Liver (tissue), 9 donors: ENCODE measurements around the gene LBX1. TPM values are rescaled to one million over a fixed set of nuclear protein-coding genes. Genes with fewer than 3 reads are reported as not detected.

Experiments
- DNase-seq: peaks from one replicate; pipeline ENCODE4 v3.0.0-alpha.2; 2017; ENCODE audit warnings: low spot score
- H3K27ac ChIP-seq, 2 donors: one replicate each; pipeline ENCODE4 v1.7.0; 2013; ENCODE audit warnings: inconsistent platforms in 2 of 2, low read length in 2 of 2, control low read depth in 1 of 2, low read depth in 1 of 2, mild to moderate bottlenecking in 1 of 2
- H3K27me3 ChIP-seq, 4 donors: one replicate each; pipeline versions ENCODE4 v1.6.1 to v1.7.0; 2013; ENCODE audit warnings: low read length in 3 of 4, inconsistent platforms in 1 of 4, mild to moderate bottlenecking in 1 of 4, moderate library complexity in 1 of 4; ENCODE audit not compliant: control insufficient read depth in 4 of 4, insufficient read depth in 4 of 4
- H3K36me3 ChIP-seq, 4 donors: one replicate each; pipeline versions ENCODE4 v1.6.1 to v1.7.0; 2013; ENCODE audit warnings: low read length in 3 of 4, mild to moderate bottlenecking in 3 of 4, low read depth in 1 of 4, moderate library complexity in 1 of 4; ENCODE audit not compliant: control insufficient read depth in 4 of 4, insufficient read depth in 3 of 4
- H3K4me1 ChIP-seq, 4 donors: one replicate each; pipeline versions ENCODE4 v1.6.1 to v1.7.0; 2013; ENCODE audit warnings: low read length in 3 of 4, mild to moderate bottlenecking in 3 of 4, moderate library complexity in 1 of 4; ENCODE audit not compliant: control insufficient read depth in 4 of 4, insufficient read depth in 4 of 4
- H3K4me3 ChIP-seq, 3 donors: one replicate each; pipeline versions ENCODE4 v1.6.1 to v1.7.0; 2013; ENCODE audit warnings: low read length in 3 of 3, control low read depth in 1 of 3, low read depth in 1 of 3, mild to moderate bottlenecking in 1 of 3
- H3K9ac ChIP-seq, 2 donors: one replicate each; pipeline ENCODE4 v1.7.0; 2013; ENCODE audit warnings: low read length in 2 of 2, mild to moderate bottlenecking in 2 of 2, moderate library complexity in 2 of 2, control low read depth in 1 of 2, low read depth in 1 of 2
- H3K9me3 ChIP-seq, 4 donors: one replicate each; pipeline versions ENCODE4 v1.6.1 to v1.7.0; 2013; ENCODE audit warnings: low read length in 3 of 4; ENCODE audit not compliant: control insufficient read depth in 4 of 4
- EGR1 ChIP-seq, 2 donors: IDR thresholded peaks; 2 replicates each; pipeline ENCODE4 v1.6.1; 2016 to 2018; ENCODE audit warnings: antibody characterized with exemption in 2 of 2, low read depth in 2 of 2
- FOXA1 ChIP-seq: IDR thresholded peaks from 2 replicates; pipeline ENCODE4 v1.6.1; 2016; ENCODE audit warnings: antibody characterized with exemption
- FOXA2 ChIP-seq: IDR thresholded peaks from 2 replicates; pipeline ENCODE4 v1.6.1; 2016; ENCODE audit warnings: antibody characterized with exemption
- GABPA ChIP-seq, 2 donors: IDR thresholded peaks in 1 of 2; conservative IDR thresholded peaks in 1 of 2; 2 replicates each; pipeline ENCODE4 v1.6.1; 2016; ENCODE audit warnings: antibody characterized with exemption in 2 of 2, mild to moderate bottlenecking in 1 of 2, moderate library complexity in 1 of 2
- HNF4A ChIP-seq, 2 donors: conservative IDR thresholded peaks; 2 replicates each; pipeline ENCODE4 v1.6.1; 2016; ENCODE audit warnings: antibody characterized with exemption in 2 of 2, mild to moderate bottlenecking in 2 of 2
- HNF4G ChIP-seq: IDR thresholded peaks from 2 replicates; pipeline ENCODE4 v1.6.1; 2016; ENCODE audit warnings: antibody characterized with exemption
- JUND ChIP-seq, 2 donors: IDR thresholded peaks; 2 replicates each; pipeline ENCODE4 v1.6.1; 2016; ENCODE audit warnings: antibody characterized with exemption in 2 of 2
- NR2F2 ChIP-seq: IDR thresholded peaks from 2 replicates; pipeline ENCODE4 v1.6.1; 2016; ENCODE audit warnings: antibody characterized with exemption
- RAD21 ChIP-seq, 2 donors: IDR thresholded peaks; 2 replicates each; pipeline ENCODE4 v1.6.1; 2016; ENCODE audit warnings: antibody characterized with exemption in 2 of 2, mild to moderate bottlenecking in 2 of 2
- RXRA ChIP-seq, 2 donors: IDR thresholded peaks; 2 replicates each; pipeline ENCODE4 v1.6.1; 2017 to 2018; ENCODE audit warnings: antibody characterized with exemption in 2 of 2, mild to moderate bottlenecking in 1 of 2
- SP1 ChIP-seq: IDR thresholded peaks from 2 replicates; pipeline ENCODE4 v1.6.1; 2018; ENCODE audit warnings: antibody characterized with exemption, mild to moderate bottlenecking
- TAF1 ChIP-seq: conservative IDR thresholded peaks from 2 replicates; pipeline ENCODE4 v1.6.1; 2016; ENCODE audit warnings: antibody characterized with exemption, mild to moderate bottlenecking
- YY1 ChIP-seq: IDR thresholded peaks from 2 replicates; pipeline ENCODE4 v1.6.1; 2016; ENCODE audit warnings: antibody characterized with exemption, mild to moderate bottlenecking
- WGBS: extraction: QIAGEN DNeasy Blood & Tissue Kit; methylation state at CpG from one replicate; pipeline ENCODE4 v1.1.7; 2013; 5-methylcytosine and 5-hydroxymethylcytosine counted together
- polyA plus RNA-seq, 2 donors: library from polyadenylated mRNA; stranded (reverse) in 1 of 2; unstranded in 1 of 2; fragments of 200-250 nt in 1 of 2; fragments of >200 nt in 1 of 2; fragmentation: Nextera tagmentation in 1 of 2; extraction: Ambion mirVana in 1 of 2; gene quantifications; one replicate each; pipeline versions ENCODE4 v1.2.1 to v1.2.3, GENCODE V29; 2013 to 2015
- total RNA-seq, 2 donors: library from RNA; depleted of rRNA; stranded (reverse); fragments of >200 nt; gene quantifications; one replicate each; pipeline ENCODE4 v1.2.3, GENCODE V29; 2014
- TF ChIP-seq, protein P1 (sequence below): IDR thresholded peaks from 2 replicates; pipeline ENCODE4 v1.6.1; 2016; ENCODE audit warnings: antibody characterized with exemption
- TF ChIP-seq, protein P2 (sequence below): IDR thresholded peaks from 2 replicates; pipeline ENCODE4 v1.6.1; 2016; ENCODE audit warnings: antibody characterized with exemption
- TF ChIP-seq, protein P3 (sequence below): IDR thresholded peaks from 2 replicates; pipeline ENCODE4 v1.6.1; 2016; ENCODE audit warnings: antibody characterized with exemption, mild to moderate bottlenecking
- TF ChIP-seq, protein P4 (sequence below): IDR thresholded peaks from 2 replicates; pipeline ENCODE4 v1.6.1; 2016; ENCODE audit warnings: antibody characterized with exemption
- TF ChIP-seq, protein P5 (sequence below): fragments of 150-350 bp; IDR thresholded peaks from 2 replicates; pipeline ENCODE4 v1.5.1; 2017; ENCODE audit warnings: improper control_type of control experiment, low read depth, low read length; ENCODE audit not compliant: missing input control
- donor health status: healthy.
- donor health status: healthy.
- donor health status: healthy.
- donor health status: healthy.
- donor health status: healthy.

The LBX1 gene, protein sequence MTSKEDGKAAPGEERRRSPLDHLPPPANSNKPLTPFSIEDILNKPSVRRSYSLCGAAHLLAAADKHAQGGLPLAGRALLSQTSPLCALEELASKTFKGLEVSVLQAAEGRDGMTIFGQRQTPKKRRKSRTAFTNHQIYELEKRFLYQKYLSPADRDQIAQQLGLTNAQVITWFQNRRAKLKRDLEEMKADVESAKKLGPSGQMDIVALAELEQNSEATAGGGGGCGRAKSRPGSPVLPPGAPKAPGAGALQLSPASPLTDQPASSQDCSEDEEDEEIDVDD
- total RNA-seq (not detected), polyA plus RNA-seq (not detected)

DNA sequence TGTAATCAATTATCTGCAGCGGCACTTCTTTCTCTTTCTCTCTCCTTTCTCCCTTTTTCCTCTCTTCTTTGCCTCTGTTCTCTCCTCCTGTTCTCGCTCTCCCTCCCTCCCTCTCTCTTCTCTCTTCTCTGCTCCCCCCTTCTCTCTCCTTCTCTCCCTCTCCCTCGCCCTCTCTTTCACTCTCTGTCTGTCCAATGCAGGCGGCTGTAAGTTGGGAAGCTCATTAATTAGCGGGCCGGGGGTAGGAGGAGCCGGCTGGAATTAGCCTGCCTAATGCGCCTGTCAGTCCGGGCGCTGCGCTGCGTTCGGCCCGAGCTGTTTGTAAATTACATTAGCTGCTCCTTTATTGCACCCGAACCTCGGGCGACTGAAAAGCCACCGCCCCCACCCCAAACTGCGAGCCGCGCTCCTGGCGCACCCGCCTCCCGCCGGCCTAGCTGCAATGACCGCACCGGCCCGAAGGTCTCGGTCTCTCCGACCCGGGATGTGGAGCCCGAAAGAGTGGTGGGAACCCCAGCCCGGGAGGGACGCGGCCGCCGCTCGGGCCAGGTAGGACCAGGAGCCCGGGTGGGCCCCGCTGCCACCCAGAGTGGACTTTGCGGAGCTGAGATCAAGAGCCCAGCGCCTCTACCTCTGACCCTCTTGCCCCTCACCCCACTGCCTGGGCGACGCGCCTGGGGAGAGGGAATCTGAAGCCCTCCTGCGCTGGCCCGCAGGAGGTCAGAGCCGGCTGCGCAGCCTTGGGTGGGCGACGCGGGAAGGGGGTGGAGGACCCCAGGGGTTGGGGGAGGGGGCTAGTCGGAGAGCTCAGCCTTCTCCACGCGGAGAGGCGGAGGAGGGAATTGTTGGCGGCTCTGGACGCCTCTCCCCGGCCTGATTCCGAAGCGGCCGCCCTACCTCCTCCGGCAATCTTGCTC, at the start of gene LBX1:
LBX1 (minus strand) TSS at position 198 of the 917 bp plus-strand sequence. CDS start 648 bp downstream, outside the sequence.
- Histone ChIP-seq H3K27ac (no peak within 1 kb of the TSS), H3K27me3 (peaks cover 5 to 52% (median 28%) of the 10 kb centered on the region in 4 donors), H3K4me1 (peaks cover 17 to 44% (median 20%) of the 10 kb centered on the region in 4 donors), H3K36me3 (no peaks in the 10 kb centered on the region), H3K9ac (no peak within 1 kb of the TSS), H3K4me3 (no peak within 1 kb of the TSS), H3K9me3 (no peaks in the 10 kb centered on the region)
- no peak for TF ChIP-seq JUND (IDR thresholded peaks at IDR 0.05)
- TF ChIP-seq FOXA2, result no peak
- TF ChIP-seq NR2F2, result no peak
- TF ChIP-seq, protein P1, sequence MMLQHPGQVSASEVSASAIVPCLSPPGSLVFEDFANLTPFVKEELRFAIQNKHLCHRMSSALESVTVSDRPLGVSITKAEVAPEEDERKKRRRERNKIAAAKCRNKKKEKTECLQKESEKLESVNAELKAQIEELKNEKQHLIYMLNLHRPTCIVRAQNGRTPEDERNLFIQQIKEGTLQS, result no peak
- 5% methylated on average over 63 of the region's 63 CpGs for WGBS
- DNase-seq, result no peak

DNA sequence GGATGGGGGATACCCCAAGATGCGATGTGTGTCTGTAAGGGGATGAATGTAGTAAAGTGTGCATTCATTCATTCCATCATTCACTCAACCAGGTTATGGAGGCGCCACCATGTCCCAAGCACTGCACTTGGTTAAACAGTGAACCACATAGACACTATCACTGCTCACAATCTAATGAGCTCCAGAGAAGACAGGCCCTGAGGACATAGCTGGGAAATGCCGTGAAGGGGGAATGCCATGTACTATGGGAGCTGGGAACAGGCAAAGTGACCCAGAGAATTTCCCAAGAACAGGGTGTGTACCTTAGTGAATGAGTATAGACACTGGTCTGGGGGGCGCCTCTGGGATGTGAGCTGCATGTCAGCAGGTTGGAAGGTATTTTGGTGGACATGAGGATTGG, 44.5 kb upstream of the LBX1 start:
- H3K36me3 ChIP-seq, result no peaks in the 10 kb centered on the region
- no peak for DNase-seq
- TF ChIP-seq YY1, result no peak
- TF ChIP-seq FOXA1, result no peak
- TF ChIP-seq GABPA (IDR thresholded peaks at IDR 0.05 in 1 of 2, conservative IDR thresholded peaks at IDR 0.05 in 1 of 2), result no peak
- TF ChIP-seq, protein P2, sequence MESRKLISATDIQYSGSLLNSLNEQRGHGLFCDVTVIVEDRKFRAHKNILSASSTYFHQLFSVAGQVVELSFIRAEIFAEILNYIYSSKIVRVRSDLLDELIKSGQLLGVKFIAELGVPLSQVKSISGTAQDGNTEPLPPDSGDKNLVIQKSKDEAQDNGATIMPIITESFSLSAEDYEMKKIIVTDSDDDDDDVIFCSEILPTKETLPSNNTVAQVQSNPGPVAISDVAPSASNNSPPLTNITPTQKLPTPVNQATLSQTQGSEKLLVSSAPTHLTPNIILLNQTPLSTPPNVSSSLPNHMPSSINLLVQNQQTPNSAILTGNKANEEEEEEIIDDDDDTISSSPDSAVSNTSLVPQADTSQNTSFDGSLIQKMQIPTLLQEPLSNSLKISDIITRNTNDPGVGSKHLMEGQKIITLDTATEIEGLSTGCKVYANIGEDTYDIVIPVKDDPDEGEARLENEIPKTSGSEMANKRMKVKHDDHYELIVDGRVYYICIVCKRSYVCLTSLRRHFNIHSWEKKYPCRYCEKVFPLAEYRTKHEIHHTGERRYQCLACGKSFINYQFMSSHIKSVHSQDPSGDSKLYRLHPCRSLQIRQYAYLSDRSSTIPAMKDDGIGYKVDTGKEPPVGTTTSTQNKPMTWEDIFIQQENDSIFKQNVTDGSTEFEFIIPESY, result no peak
- TF ChIP-seq FOXA2, result no peak
- TF ChIP-seq RAD21 (IDR thresholded peaks at IDR 0.05), result no peak
- no peak for TF ChIP-seq EGR1 (IDR thresholded peaks at IDR 0.05; ENCODE audit: low read depth in 2 of 2)
- TF ChIP-seq, protein P1, result no peak
- TF ChIP-seq HNF4A (conservative IDR thresholded peaks at IDR 0.05), result no peak
- TF ChIP-seq RXRA (IDR thresholded peaks at IDR 0.05), result no peak
- TF ChIP-seq, protein P3, sequence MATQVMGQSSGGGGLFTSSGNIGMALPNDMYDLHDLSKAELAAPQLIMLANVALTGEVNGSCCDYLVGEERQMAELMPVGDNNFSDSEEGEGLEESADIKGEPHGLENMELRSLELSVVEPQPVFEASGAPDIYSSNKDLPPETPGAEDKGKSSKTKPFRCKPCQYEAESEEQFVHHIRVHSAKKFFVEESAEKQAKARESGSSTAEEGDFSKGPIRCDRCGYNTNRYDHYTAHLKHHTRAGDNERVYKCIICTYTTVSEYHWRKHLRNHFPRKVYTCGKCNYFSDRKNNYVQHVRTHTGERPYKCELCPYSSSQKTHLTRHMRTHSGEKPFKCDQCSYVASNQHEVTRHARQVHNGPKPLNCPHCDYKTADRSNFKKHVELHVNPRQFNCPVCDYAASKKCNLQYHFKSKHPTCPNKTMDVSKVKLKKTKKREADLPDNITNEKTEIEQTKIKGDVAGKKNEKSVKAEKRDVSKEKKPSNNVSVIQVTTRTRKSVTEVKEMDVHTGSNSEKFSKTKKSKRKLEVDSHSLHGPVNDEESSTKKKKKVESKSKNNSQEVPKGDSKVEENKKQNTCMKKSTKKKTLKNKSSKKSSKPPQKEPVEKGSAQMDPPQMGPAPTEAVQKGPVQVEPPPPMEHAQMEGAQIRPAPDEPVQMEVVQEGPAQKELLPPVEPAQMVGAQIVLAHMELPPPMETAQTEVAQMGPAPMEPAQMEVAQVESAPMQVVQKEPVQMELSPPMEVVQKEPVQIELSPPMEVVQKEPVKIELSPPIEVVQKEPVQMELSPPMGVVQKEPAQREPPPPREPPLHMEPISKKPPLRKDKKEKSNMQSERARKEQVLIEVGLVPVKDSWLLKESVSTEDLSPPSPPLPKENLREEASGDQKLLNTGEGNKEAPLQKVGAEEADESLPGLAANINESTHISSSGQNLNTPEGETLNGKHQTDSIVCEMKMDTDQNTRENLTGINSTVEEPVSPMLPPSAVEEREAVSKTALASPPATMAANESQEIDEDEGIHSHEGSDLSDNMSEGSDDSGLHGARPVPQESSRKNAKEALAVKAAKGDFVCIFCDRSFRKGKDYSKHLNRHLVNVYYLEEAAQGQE, result no peak
- no peak for TF ChIP-seq HNF4G
- no peak for TF ChIP-seq TAF1
- TF ChIP-seq, protein P4, sequence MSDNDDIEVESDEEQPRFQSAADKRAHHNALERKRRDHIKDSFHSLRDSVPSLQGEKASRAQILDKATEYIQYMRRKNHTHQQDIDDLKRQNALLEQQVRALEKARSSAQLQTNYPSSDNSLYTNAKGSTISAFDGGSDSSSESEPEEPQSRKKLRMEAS, result no peak
- TF ChIP-seq SP1, result no peak
- no peak for TF ChIP-seq NR2F2
- TF ChIP-seq JUND (IDR thresholded peaks at IDR 0.05), result no peak
- TF ChIP-seq, protein P5, sequence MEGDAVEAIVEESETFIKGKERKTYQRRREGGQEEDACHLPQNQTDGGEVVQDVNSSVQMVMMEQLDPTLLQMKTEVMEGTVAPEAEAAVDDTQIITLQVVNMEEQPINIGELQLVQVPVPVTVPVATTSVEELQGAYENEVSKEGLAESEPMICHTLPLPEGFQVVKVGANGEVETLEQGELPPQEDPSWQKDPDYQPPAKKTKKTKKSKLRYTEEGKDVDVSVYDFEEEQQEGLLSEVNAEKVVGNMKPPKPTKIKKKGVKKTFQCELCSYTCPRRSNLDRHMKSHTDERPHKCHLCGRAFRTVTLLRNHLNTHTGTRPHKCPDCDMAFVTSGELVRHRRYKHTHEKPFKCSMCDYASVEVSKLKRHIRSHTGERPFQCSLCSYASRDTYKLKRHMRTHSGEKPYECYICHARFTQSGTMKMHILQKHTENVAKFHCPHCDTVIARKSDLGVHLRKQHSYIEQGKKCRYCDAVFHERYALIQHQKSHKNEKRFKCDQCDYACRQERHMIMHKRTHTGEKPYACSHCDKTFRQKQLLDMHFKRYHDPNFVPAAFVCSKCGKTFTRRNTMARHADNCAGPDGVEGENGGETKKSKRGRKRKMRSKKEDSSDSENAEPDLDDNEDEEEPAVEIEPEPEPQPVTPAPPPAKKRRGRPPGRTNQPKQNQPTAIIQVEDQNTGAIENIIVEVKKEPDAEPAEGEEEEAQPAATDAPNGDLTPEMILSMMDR, result no peak
- peaks cover 0 to 4% (median 0%) of the 10 kb centered on the region in 4 donors for H3K27me3 ChIP-seq
- no peak overlapping the region for H3K4me3 ChIP-seq
- H3K9me3 ChIP-seq, result no peaks in the 10 kb centered on the region
- H3K27ac ChIP-seq, result no peak overlapping the region
- H3K4me1 ChIP-seq, result no peaks in the 10 kb centered on the region
- H3K9ac ChIP-seq, result no peak overlapping the region
- WGBS, result 78% methylated on average over 4 of the region's 4 CpGs
